ENCODE data around the gene LIPE.

- no peak for TF ChIP-seq EZH2phosphoT487 (IDR thresholded peaks at IDR 0.05; ENCODE audit: unreplicated experiment)
- no peak for TF ChIP-seq CTCF (conservative IDR thresholded peaks at IDR 0.05; ENCODE audit: low read depth in 2 of 2)
- TF ChIP-seq POLR2AphosphoS5 (IDR thresholded peaks at IDR 0.05; ENCODE audit: low read depth) = no peak
- no peak for TF ChIP-seq NANOG (IDR thresholded peaks at IDR 0.05; ENCODE audit: borderline replicate concordance)
- TF ChIP-seq EZH2 (IDR thresholded peaks at IDR 0.05; ENCODE audit: low read depth, unreplicated experiment) = no peak
Measured at GRCh38 chr19:42362342-42362741, 64.8 kb downstream of the LIPE start.

Measured in GM23338 (cell line).